Urinary bladder (tissue), 4 donors: ENCODE results near the gene NPAS3. TPM values are rescaled to one million over a fixed set of nuclear protein-coding genes. Genes with fewer than 3 reads are reported as not detected.
A peak's percentile ranks its signal among the peaks of the same experiment; 100 is the strongest.

Experiments
- DNase-seq: peaks from one replicate; pipeline ENCODE4 v3.0.0-alpha.2; 2015; ENCODE audit errors: extremely low spot score
- H3K27ac ChIP-seq: one replicate; pipeline ENCODE4 v1.5.1; 2013; ENCODE audit warnings: low read depth, mild to moderate bottlenecking, moderate library complexity
- H3K36me3 ChIP-seq: one replicate; pipeline ENCODE4 v1.6.1; 2013; ENCODE audit warnings: mild to moderate bottlenecking, moderate library complexity; ENCODE audit not compliant: insufficient read depth
- H3K4me1 ChIP-seq: one replicate; pipeline ENCODE4 v1.6.1; 2013; ENCODE audit warnings: mild to moderate bottlenecking, moderate library complexity; ENCODE audit not compliant: insufficient read depth
- H3K4me3 ChIP-seq: one replicate; pipeline ENCODE4 v1.5.1; 2013; ENCODE audit warnings: low read depth, low read length
- WGBS: extraction: QIAGEN DNeasy Blood & Tissue Kit; methylation state at CpG from one replicate; pipeline ENCODE4 v1.1.7; 2013; 5-methylcytosine and 5-hydroxymethylcytosine counted together
- polyA plus RNA-seq: library from polyadenylated mRNA; stranded (reverse); fragments of 200-250 nt; gene quantifications from one replicate; pipeline ENCODE4 v1.2.3, GENCODE V29; 2013
- total RNA-seq: library from RNA; depleted of rRNA; stranded (reverse); fragments of >200 nt; gene quantifications from one replicate; pipeline ENCODE4 v1.2.3, GENCODE V29; 2014
- donor health status: healthy with polysubstance abuse.
- donor health status: healthy.

Gene NPAS3
- total and polyA plus RNA-seq, 2 donors: 1.0 to 7.1 TPM

GRCh38 chr14:33010495-33010894 lies 71.8 kb downstream of the NPAS3 start:
- 97% methylated on average over 3 of the region's 3 CpGs for WGBS
- DNase-seq: no peak
- H3K4me1 ChIP-seq: no peaks in the 10 kb centered on the region

DNA sequence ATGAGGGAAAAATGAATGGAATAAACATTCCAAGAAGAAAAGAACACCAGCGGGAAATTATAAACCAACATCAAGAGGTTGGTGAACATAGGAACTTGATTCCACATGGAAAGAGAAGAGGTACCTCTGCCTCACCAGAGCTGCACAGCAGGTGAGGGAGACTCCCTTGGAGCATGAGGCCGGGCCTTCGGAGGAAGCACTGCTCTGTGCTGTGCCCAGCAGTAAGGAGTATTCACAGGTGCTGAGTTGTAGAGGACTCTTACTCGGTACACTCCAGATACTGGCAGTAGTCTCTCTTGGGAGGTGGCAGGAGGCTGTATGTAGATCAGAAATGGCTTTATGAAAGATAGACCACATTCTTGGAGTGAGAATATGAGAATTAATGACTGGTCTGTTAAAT lies 76.0 kb downstream of the NPAS3 start:
- H3K4me3 ChIP-seq: no peak overlapping the region
- H3K36me3 ChIP-seq: no peaks in the 10 kb centered on the region
- WGBS: 94% methylated on average over 4 of the region's 4 CpGs
- H3K27ac ChIP-seq: no peak overlapping the region
- no peaks in the 10 kb centered on the region for H3K4me1 ChIP-seq
- no peak for DNase-seq

More at GRCh38 chr14:33010495-33010894, 71.8 kb downstream of the NPAS3 start:
- Histone ChIP-seq H3K36me3 (no peaks in the 10 kb centered on the region), H3K4me3 (no peak overlapping the region), H3K27ac (no peak overlapping the region)

DNA sequence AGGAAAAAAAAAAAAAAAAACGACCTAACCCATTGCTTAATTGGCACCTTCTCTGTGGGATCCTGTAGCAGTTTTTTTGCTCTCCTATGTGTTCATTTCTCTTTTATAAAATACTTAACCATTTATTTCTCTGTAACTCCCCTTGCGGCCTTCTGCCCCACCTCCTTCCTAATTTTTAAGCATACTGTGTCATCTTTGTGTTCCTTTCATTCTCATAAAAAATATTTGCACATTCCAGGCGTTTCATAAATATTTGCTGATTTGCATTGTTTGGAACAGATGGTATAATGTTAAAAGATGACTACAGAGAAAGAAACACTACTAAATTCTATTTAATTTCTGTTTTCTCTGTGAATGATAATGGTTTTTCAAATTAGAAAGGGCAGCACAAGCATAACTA lies 77.9 kb downstream of the NPAS3 start:
- WGBS: 59% methylated on average over 3 of the region's 3 CpGs
- Histone ChIP-seq H3K4me3 (no peak overlapping the region), H3K27ac (no peak overlapping the region), H3K4me1 (no peaks in the 10 kb centered on the region), H3K36me3 (no peaks in the 10 kb centered on the region)
- DNase-seq: no peak

DNA sequence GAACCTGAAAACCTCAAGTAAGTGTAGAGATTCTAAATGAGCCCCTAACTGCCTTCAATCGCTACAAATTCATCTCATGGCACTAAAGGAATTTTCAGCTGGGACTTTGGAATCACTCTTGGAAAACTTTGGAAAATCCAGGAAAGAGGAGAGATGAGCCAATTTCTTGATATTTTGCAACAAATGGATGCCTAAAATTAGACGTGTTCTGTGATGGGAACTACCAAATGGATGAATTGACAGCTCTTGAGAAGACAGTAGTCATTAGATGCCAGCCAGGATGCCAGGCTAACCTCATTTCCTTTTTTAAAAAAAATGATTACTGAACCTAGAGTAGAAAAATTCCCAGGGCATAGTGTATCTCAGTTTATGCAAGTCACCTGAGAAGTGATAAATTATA lies 78.3 kb downstream of the NPAS3 start:
- Histone ChIP-seq H3K4me3 (no peak overlapping the region), H3K4me1 (no peaks in the 10 kb centered on the region), H3K36me3 (no peaks in the 10 kb centered on the region), H3K27ac (no peak overlapping the region)
- no peak for DNase-seq
- WGBS: 76% methylated on average over 2 of the region's 2 CpGs

GRCh38 chr14:33019346-33019745 lies 80.7 kb downstream of the NPAS3 start:
- 79% methylated on average over 3 of the region's 3 CpGs for WGBS
- DNase-seq: no peak
- Histone ChIP-seq H3K4me3 (no peak overlapping the region), H3K36me3 (no peaks in the 10 kb centered on the region), H3K27ac (no peak overlapping the region), H3K4me1 (no peaks in the 10 kb centered on the region)

- Histone ChIP-seq H3K4me3 (no peak overlapping the region), H3K4me1 (no peaks in the 10 kb centered on the region), H3K36me3 (no peaks in the 10 kb centered on the region), H3K27ac (no peak overlapping the region)
- DNase-seq: peak; percentile 5
- 40% methylated on average over 5 of the region's 5 CpGs for WGBS
These were observed 88.3 kb downstream of the NPAS3 start for GRCh38 chr14:33026850-33027430.

GRCh38 chr14:33029511-33029910 lies 90.8 kb downstream of the NPAS3 start:
- Histone ChIP-seq H3K4me1 (no peaks in the 10 kb centered on the region), H3K27ac (no peak overlapping the region), H3K4me3 (no peak overlapping the region), H3K36me3 (no peaks in the 10 kb centered on the region)
- no peak for DNase-seq

DNA sequence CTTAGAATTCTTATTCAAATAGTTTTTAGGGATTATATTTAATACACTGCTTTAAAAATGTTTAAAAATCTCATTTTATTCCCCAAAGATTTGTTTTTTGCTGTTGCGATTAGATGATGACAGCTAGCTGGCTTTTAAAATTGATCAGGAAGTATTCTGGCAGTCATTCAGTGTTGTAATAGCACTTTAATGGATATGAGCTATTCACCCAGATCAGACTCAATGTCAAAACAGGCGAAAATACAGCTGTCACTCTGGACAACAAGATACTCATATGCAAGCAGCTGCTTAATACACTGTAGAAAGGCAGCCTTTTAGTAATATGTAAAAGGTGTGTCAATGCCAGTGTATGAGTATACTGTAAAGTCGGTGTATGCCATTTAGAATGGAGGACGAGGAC lies 91.7 kb downstream of the NPAS3 start:
- no peak for DNase-seq
- 84% methylated on average over 4 of the region's 4 CpGs for WGBS
- H3K27ac ChIP-seq: no peak overlapping the region
- no peak overlapping the region for H3K4me3 ChIP-seq
- no peaks in the 10 kb centered on the region for H3K4me1 ChIP-seq
- H3K36me3 ChIP-seq: no peaks in the 10 kb centered on the region

GRCh38 chr14:33035416-33036194 lies 96.9 kb downstream of the NPAS3 start:
- H3K27ac ChIP-seq: no peak overlapping the region
- no peak overlapping the region for H3K4me3 ChIP-seq
- H3K36me3 ChIP-seq: no peaks in the 10 kb centered on the region
- DNase-seq: no peak
- H3K4me1 ChIP-seq: no peaks in the 10 kb centered on the region
- 65% methylated on average over 5 of the region's 5 CpGs for WGBS

DNA sequence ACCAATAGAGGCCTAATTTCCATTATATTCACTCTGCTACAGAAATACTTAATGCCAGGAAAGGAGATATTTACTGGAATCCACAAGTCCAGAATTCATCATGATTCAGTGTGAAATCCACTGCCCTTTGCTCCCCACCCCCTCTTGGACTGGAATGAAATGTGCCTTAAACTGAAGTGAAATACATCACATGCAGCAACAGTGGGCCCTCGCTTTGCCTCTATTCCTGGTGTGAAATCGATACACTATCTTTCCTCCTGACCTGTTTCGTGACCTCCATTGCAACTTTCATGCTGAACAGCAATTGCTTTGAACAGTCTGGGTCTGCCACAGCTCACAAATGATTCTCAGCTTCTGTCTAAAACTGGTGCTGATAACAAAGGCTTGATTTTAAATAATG lies 100.6 kb downstream of the NPAS3 start:
- H3K27ac ChIP-seq: no peak overlapping the region
- WGBS: 91% methylated on average over 3 of the region's 3 CpGs
- H3K4me1 ChIP-seq: no peaks in the 10 kb centered on the region
- DNase-seq: no peak
- no peaks in the 10 kb centered on the region for H3K36me3 ChIP-seq
- H3K4me3 ChIP-seq: no peak overlapping the region

GRCh38 chr14:33040372-33041140 lies 101.9 kb downstream of the NPAS3 start:
- 92% methylated on average over 3 of the region's 3 CpGs for WGBS
- Histone ChIP-seq H3K4me1 (no peaks in the 10 kb centered on the region), H3K27ac (no peak overlapping the region), H3K4me3 (no peak overlapping the region), H3K36me3 (no peaks in the 10 kb centered on the region)
- no peak for DNase-seq

GRCh38 chr14:33042591-33042990 lies 103.9 kb downstream of the NPAS3 start:
- no peak for DNase-seq
- Histone ChIP-seq H3K27ac (no peak overlapping the region), H3K4me3 (no peak overlapping the region), H3K4me1 (no peaks in the 10 kb centered on the region), H3K36me3 (no peaks in the 10 kb centered on the region)
- WGBS: 39% methylated on average over 1 of the region's 1 CpG

- DNase-seq: no peak
- no peaks in the 10 kb centered on the region for H3K36me3 ChIP-seq
- no peak overlapping the region for H3K4me3 ChIP-seq
- no peaks in the 10 kb centered on the region for H3K4me1 ChIP-seq
- no peak overlapping the region for H3K27ac ChIP-seq
- WGBS: 70% methylated on average over 4 of the region's 4 CpGs
These were observed 107.1 kb downstream of the NPAS3 start for GRCh38 chr14:33045760-33046159.

DNA sequence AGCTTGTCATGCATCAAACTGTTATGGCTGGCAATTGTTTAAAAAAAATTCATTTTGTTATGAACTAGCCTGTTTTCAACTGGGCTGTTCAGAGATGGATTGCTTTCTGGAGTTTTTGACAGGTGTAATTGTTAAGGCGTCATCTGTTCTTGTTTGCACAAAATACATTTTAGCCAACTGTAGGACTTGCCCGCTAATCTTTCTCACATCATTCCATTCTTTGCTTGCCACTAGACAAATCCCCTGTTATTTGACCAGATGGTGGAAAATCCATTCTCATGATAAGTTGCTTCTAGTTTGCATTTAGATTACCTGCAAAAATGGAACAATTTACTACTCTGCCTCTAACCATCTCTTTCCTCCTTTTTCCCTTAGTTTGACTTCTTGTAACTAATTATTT lies 114.3 kb downstream of the NPAS3 start:
- Histone ChIP-seq H3K4me3 (no peak overlapping the region), H3K4me1 (peaks cover 1% of the 10 kb centered on the region), H3K27ac (no peak overlapping the region), H3K36me3 (no peaks in the 10 kb centered on the region)
- DNase-seq: no peak
- WGBS: 92% methylated on average over 2 of the region's 2 CpGs
